ENCODE measurements around the gene MXRA7. TPM values are rescaled to one million over a fixed set of nuclear protein-coding genes. Genes with fewer than 3 reads are reported as not detected.
A peak's percentile ranks its signal among the peaks of the same experiment; 100 is the strongest.

The MXRA7 gene
- total and polyA plus RNA-seq, 2 of the 4 experiments (the other 2 are of a cell fraction), result 168 to 231 TPM

GRCh38 chr17:76633628-76634328 lies 77.0 kb downstream of the MXRA7 start (continued):
- TF ChIP-seq POLR2A (IDR thresholded peaks at IDR 0.05; ENCODE audit: low read depth, low read length), result no peak

- Histone ChIP-seq H3K56ac (ENCODE audit: extremely low read depth, insufficient read depth, low read length) (no peak overlapping the region), H4K91ac (ENCODE audit: insufficient read depth, low read depth, low read length) (no peak overlapping the region), H3K9ac (ENCODE audit: low read depth, low read length) (no peak overlapping the region), H2BK20ac (ENCODE audit: low read depth, low read length) (no peak overlapping the region), H2BK120ac (ENCODE audit: low read depth, low read length) (no peak overlapping the region), H4K8ac (ENCODE audit: low read depth in 2 of 2, low read length in 2 of 2) (no peak overlapping the region), H3K9me3 (ENCODE audit: control insufficient read depth, insufficient read depth, low read length) (no peaks in the 10 kb centered on the region), H3K4me2 (ENCODE audit: low read depth, low read length) (no peak overlapping the region), H2BK5ac (ENCODE audit: low read depth, low read length, poor library complexity, severe bottlenecking) (no peak overlapping the region), H3K23ac (ENCODE audit: low read depth, low read length) (peak overlapping the region; percentile 21; the same call in 1 of the 2 replicates), H3K14ac (replicated peaks; ENCODE audit: low read depth, low read length) (no peak overlapping the region), H3K4me3 (ENCODE audit: insufficient read depth, low read depth, low read length) (no peak overlapping the region), H3K79me1 (ENCODE audit: low read depth in 1 of 2, low read length in 2 of 2) (no peaks in the 10 kb centered on the region), H2AFZ (replicated peaks; ENCODE audit: low read length, poor library complexity) (peak overlapping the region; percentile 67), H3K9me1 (ENCODE audit: insufficient read depth, low read length) (peaks cover 7% of the 10 kb centered on the region; the same call in 1 of the 2 replicates), H3K18ac (ENCODE audit: low read depth, low read length) (no peak overlapping the region), H2AK5ac (ENCODE audit: low read depth, low read length) (no peak overlapping the region; the same call in 1 of the 2 replicates), H3K4ac (ENCODE audit: low read depth, low read length) (no peak overlapping the region), H4K5ac (ENCODE audit: low read depth, low read length) (no peak overlapping the region), H3K27me3 (ENCODE audit: control insufficient read depth, insufficient read depth, low read length) (peaks cover 3% of the 10 kb centered on the region; the same call in 1 of the 2 replicates), H3K4me1 (ENCODE audit: control insufficient read depth, insufficient read depth, low read length) (peaks cover 6% of the 10 kb centered on the region), H4K20me1 (ENCODE audit: insufficient read depth, low read length) (no peaks in the 10 kb centered on the region), H3K36me3 (ENCODE audit: control insufficient read depth, insufficient read depth, low read length) (no peaks in the 10 kb centered on the region), H2AK9ac (replicated peaks; ENCODE audit: low read depth, low read length, poor library complexity) (peak overlapping the region; percentile 45), H2BK15ac (ENCODE audit: low read depth, low read length) (no peak overlapping the region), H3K27ac (ENCODE audit: insufficient read depth, low read length) (no peak overlapping the region)
- ATAC-seq (ENCODE audit: low read depth), result no peak
- POLR2A ChIA-PET (ENCODE audit: unreplicated experiment), result no interaction called here
- intact Hi-C loops (cut with micrococcal nuclease) (no loop called here), dilution Hi-C loops (cut with HindIII; ENCODE audit: low sequenced_read_pairs, unreplicated experiment) (no loop called here), in situ Hi-C loops (cut with MboI; ENCODE audit: low sequenced_read_pairs) (no loop called here)
- peak; percentile 28 for DNase-seq
- 40% methylated on average over 2 of the region's 10 CpGs; no CpG with 5 or more reads in 1 of the 2 experiments for WGBS, 2 experiments (ENCODE audit: extremely low coverage in 2 of 2, insufficient read length in 1 of 2)
- no peak for TF ChIP-seq MXI1 (IDR thresholded peaks at IDR 0.05; ENCODE audit: borderline replicate concordance, low read depth, low read length)
- TF ChIP-seq USF2 (IDR thresholded peaks at IDR 0.05; ENCODE audit: low read depth, low read length), result peak; percentile 43; the same call in 1 of the 2 replicates
- CTCF ChIA-PET, result no interaction called here
- BruUV-seq (replicated peaks), result no TSS peak
These were observed 78.8 kb downstream of the MXRA7 start for GRCh38 chr17:76631821-76632565.

All from IMR-90 (cell line).